GM18502 (cell line): Measurements from ENCODE around the gene OR56B1.

ENCODE experiments used
- ATAC-seq: cut with Tn5 transposase; IDR thresholded peaks from one replicate; pipeline ENCODE4 v1.9.1; 2021; ENCODE audit warnings: mild to moderate bottlenecking; ENCODE audit not compliant: unreplicated experiment, poor library complexity

OR56B1 gene

GRCh38 chr11:5726351-5726750, 9.9 kb upstream of the OR56B1 start:
- no peak for ATAC-seq

- ATAC-seq = no peak
These were observed 8.6 kb upstream of the OR56B1 start for GRCh38 chr11:5727691-5728090.

GRCh38 chr11:5737091-5737490, 843 bp downstream of the OR56B1 start:
- ATAC-seq = no peak

GRCh38 chr11:5737670-5738392, 1.6 kb downstream of the OR56B1 start:
- no peak for ATAC-seq

GRCh38 chr11:5738431-5738830, 2.2 kb downstream of the OR56B1 start:
- ATAC-seq = no peak

GRCh38 chr11:5746614-5747013, 10.4 kb downstream of the OR56B1 start:
- ATAC-seq = no peak

GRCh38 chr11:5749836-5750235, 13.6 kb downstream of the OR56B1 start:
- no peak for ATAC-seq

- ATAC-seq = no peak
These were observed 17.7 kb downstream of the OR56B1 start, which contains the start of gene OR52N4 for GRCh38 chr11:5753943-5754342. OR52N4 (plus strand) TSS chr11:5754243; CDS start chr11:5754741, 498 bp downstream.

GRCh38 chr11:5767056-5767455, 30.8 kb downstream of the OR56B1 start:
- no peak for ATAC-seq

- no peak for ATAC-seq
These were observed 47.0 kb downstream of the OR56B1 start, which contains the start of gene OR52N5 for GRCh38 chr11:5783255-5783654. OR52N5 (minus strand) TSS chr11:5783355; CDS start chr11:5778634, 4,721 bp downstream.
